Activated naive CD8-positive, alpha-beta T cell treated with anti-CD3 and anti-CD28 coated beads, Interleukin-2, amount 50 U/mL, for 16 hours (primary cell): ENCODE measurements around the gene UQCRHL.
A peak's percentile ranks its signal among the peaks of the same experiment; 100 is the strongest.
"Not testable (repeated sequence)": the region's sequence is repeated elsewhere in the genome, so short reads cannot be mapped to it uniquely, and the experiment has no call there.

Experiments used
- DNase-seq: peaks from one replicate; pipeline ENCODE4 v3.0.0-alpha.2; 2020; ENCODE audit warnings: low read depth, low spot score

UQCRHL gene

DNA sequence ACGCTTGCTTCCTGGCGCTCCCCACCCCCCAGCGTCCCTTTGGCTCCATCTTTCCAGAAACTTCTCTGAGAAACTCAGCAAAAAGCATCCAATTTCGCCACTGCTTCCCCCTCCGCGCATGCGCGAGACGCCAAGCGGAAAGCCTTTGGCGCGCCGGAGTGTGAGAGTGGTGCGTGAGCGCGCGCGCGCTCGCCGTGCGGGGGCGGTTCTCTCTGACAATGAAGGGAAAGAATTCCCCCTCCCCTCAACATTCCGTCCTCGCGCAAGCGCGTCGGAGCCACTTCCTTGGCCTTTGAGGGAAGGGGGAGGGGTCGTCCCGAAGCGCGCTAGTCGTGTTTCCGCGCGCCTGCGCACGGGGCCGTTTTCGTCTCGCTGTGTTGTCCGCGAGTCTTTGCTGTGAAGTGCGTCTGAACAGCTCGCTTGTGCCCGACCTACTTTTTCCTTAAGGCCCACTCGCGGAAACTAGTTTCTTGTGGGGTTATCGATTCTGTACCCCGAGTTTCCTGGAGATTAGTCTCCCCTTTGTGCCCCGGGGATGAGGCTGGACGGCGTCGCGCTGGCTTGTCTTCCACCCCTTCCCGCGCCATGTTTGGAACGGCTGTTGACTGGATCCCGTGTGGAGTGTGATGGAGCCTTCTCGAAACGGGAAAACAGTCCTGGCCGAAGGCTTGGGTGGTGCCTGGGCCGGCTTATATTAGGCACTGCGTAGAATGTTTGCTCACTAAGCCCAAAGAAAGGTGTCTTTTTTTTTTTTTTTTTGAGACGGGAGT, 28.5 kb upstream of the UQCRHL start:
- DNase-seq = peak; percentile 97

DNA sequence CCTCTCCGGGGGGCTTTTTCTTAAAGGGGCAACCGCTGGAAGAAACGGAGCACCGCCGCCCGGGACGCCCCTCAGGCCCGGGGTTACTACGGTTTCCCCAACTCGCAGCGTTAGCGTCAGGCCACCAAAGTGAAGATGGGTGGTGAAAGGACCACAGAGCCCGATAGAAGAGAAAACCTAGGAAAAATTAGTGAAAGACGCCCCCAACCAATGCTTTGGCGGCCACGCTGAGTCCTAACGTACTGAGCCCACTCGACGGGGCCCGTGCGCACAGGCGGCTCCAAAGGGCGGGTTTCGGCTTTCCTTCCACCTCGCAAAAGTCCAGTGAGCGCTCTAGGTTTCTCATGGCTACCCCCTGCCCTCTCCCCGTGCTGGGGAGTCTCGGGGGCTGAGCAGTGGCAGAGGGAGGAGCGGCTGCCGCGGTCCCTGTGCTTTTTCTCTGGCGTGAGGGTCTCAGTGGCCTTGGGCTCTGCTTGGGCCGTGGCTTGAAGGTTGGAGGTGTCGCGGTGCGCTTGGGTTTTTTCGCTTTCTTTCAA, 27.8 kb upstream of the UQCRHL start:
- no peak for DNase-seq

DNA sequence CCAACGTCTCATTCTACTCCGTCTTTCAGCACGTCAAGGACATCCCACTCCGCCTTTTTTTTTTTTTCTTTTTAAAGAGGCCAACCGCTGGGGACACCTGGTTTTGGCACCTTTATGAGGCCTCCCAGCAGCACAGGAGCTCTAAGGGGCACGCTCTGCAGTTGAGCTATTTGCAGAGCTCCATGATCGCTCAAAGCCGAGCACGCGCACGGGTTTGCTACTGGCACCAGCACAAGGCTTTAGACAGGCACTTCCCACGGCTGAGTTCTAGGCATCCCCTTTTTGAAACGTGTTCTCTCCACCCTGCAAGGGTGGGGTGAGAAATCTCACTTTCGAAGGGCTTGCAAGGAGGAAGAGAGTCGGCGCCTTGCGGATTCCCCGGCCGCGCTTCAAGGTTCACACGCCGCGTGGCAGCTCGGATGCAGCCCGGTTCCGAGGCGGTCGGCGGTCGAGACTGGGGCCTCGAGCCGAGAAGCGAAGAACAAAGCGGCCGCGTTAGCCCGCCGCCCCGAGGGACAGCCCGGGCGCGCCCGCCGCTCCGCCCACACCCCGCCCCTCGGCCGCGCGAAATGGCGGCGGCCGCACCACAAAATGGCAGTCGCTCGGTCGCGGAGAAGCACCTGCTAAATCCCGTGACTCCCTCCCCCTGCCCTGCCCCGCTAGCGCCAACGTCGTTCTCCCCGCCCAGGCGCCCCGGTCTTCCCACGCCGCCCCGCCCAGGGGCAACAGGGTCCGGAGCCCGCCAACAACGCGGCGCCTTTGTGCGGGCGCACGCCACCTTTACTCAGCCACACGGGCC, 27.2 kb upstream of the UQCRHL start:
- peak; percentile 72 for DNase-seq

DNA sequence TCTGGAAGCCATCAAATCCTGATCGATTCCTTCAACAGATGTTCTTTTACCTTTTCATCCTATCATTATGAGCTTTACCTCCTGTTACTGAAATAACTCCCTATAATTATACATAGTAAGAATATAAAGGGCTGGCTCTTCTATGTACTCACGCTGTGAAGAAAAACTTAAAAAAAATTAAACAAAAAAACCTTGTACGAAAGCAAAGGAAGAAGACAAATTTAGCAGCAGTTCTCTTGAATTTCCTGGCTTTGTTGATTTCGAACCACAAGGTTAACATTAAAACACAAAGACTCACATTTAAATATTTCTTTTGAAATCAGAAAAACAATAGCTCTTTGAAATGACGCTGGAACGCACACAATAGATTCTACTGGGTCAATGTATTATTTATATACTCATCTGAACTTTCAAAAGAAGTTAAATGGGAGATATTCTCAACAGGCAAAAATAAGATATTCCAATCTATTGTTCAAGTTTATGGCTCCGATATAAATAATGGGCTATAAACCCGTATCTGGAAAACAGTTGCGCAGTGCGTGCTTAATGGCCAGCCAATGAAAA, 26.5 kb upstream of the UQCRHL start:
- DNase-seq = no peak

DNA sequence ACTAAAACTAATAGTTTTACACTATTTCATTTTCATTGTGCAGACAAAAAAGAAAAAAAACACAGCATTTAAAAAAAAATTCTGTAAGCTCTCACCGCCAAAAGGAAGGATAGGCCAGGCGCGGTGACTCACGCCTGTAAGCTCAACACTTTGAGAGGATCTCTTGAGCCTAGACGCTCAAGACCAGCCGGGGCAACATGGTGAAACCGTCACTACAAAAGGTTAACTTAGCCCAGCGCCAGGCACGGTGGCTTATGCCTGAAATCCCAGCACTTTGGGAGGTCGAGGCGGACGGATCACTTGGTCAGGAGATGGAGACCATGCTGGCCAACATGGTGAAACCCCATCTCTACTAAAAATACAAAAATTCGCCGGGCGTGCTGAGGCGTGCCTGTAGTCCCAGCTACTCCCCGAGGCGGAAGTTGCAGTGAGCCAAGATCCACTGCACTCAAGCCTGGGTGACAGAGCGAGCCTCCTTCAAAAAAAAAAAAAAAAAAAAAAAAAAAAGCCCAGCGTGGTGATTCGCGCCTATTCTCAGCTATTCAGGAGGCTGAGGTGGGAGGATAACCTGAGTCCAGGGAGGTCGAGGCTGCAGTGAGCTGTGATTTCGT, 25.7 kb upstream of the UQCRHL start:
- no peak for DNase-seq

DNA sequence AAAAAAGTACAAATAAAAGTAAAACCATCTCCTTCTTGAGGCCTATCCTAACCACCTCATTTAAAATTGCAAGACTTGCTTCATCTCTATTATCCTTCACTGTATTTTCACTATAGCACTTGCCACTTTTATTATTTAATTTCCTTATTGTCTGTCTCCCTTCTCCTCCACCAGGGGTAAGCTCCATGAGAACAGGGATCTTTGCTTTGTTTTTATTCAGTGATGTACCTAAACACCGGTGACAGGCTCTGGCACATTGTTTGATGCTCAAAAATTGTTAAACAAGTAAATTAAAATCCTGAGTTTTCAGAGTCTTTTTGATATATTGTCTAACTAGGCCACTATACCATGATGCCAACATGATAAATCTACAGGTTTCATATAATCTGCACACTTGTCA, 22.8 kb upstream of the UQCRHL start:
- DNase-seq = no peak

DNA sequence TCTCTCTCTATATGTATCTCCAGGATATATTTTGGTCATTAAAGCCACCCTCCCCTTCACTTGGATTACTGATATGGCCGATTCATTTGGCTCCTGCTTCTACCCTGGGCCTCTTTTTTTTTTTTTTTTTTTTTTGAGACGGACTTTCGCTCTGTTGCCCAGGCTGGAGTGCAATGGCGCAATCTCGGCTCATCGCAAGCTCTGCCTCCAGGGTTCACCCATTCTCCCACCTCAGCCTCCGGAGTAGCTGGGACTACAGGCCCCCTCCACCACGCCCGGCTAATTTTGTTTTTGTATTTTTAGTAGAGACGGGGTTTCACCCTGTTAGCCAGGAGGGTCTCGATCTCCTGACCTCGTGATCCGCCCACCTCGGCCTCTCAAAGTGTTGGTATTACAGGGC, 21.5 kb upstream of the UQCRHL start:
- not testable (repeated sequence) for DNase-seq

DNA sequence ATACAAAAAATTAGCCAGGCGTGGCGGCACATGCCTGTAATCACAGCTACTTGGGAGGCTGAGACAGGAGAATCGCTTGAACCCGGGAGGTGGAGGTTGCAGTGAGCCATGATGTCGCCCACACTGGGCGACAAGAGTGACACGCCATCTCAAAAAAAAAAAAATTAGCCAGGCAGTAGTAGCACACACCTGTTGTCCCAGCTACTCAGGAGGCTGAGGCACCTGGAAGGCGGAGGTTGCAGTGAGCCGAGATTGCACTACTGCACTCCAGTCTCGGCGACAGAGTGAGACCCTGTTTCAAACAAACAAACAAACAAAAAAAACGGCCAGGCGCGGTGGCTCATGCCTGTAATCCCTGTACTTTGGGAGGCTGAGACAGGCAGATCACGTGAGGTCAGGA, 20.1 kb upstream of the UQCRHL start:
- DNase-seq = not testable (repeated sequence)

DNA sequence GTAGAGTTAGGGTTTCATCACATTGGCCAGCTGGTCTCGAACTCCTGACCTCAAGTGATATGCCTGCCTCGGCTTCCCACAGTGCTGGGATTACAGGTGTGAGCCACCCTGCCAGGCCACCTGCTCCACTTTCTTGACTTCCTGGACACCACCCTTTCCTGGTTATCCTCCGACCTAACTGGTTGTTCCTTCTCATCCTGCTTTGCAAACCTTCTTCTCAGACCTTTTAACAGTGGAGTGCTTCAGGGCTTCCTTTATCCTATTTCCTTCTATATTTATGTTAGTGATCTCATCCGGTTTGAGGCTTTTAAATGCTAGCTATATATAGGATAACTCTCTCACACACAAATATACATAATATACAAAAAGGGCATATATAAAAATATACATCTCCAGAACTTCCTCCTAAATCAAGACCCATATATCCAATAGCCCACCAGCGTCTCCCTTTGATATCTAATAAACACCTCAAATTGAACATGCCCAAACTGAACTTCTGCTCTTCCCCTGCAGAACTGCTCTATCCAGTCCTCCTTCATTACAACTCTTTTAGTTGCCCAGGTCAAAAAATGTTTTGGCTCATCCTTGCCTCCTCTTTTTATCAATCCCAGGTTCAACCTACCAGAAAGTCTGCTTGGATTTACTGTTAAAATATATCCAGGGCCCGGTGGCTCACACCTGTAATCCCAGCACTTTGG, 19.5 kb upstream of the UQCRHL start:
- DNase-seq = no peak

DNA sequence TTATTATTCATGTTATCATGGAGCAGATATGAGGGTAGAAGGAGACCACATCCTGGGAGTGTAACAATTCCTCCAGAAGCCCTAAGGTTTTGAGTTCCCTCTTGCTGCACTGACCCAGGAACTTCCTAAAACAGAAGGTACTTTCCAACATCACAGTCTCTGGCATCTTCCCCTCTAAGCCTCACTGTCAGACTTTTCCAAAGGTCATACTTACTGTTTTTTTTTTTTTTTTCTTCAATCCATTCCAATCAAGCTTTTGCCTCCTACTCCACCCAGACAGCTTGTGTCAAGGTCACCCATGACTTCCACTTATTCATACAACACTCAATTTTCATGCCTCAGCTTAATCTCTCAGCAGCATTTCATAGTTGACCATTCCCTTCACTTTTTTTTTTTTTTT, 18.4 kb upstream of the UQCRHL start:
- DNase-seq = no peak

DNA sequence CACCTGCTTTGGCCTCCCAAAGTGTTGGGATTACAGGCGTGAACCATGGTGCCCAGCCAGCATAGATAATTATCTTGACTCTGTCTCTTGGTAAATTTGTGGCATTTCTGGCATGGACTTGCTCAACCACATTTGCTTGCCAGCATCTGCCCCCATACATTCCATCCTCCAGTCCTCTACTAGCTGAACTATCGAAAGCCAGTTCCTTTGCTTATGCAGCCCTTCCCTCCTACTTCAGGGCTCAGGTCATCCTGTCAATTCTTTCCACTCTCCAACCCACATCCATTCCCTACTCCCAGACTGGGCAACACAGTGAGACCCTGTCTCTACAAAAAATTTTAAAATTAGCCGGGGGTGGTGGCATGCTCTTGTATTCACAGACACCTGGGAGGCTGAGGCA, 13.0 kb upstream of the UQCRHL start:
- no peak for DNase-seq

DNA sequence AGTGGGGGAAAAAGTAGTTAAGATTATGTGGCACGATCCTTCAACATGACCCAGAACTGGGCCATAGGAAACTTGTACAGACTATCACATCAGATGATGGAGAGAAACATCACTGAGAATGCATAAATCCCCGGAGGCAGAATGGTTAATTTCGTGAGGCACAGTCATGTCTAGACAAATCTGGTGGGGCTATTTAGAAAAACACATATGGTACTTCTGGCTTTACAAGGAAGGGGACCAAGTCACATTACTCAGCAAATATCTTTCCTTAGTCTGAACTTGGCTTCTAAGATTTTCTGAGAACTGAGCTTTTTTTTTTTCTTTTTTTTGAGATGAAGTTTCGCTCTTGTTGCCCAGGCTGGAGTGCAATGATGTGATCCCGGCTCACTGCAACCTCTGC, 9.2 kb upstream of the UQCRHL start:
- no peak for DNase-seq

DNA sequence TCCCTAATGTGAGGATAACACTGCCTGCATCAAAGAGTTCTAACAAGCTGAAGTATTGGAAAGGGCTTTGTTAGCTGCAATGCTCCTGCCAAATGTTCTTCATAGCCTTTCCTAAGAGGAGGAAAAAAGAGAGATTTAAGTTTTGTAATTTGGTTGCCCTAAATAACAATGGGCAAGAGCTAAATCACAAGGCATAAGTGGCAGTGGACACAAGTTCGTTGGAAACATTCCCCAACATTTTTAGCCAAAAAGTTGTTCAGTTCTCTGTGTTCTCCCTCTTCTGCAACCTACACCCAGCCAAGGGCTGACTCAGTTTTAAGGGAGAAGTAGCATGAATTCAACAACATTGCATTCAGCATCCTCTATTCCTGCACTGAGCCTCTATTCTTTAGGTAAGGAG, 2.6 kb upstream of the UQCRHL start:
- no peak for DNase-seq

DNA sequence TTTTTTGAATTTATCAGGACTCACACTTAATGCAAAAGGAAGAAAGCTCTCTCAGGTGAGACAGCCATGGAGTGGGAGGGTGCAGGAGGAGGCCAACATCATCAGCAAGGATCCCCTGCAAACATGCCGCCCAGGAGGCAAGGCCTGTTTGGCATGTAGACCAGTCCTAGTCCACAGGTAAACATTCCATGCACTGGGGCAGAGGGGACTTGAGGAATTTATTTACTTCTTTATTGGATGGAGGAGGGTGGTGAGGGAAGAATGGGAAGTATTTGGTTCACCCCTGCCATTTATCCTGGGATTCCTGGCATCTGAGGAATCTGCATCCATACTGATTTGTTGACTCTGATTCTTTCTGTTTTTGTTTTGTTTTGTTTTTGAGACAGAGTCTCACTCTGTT, 1.5 kb upstream of the UQCRHL start:
- DNase-seq = no peak

DNA sequence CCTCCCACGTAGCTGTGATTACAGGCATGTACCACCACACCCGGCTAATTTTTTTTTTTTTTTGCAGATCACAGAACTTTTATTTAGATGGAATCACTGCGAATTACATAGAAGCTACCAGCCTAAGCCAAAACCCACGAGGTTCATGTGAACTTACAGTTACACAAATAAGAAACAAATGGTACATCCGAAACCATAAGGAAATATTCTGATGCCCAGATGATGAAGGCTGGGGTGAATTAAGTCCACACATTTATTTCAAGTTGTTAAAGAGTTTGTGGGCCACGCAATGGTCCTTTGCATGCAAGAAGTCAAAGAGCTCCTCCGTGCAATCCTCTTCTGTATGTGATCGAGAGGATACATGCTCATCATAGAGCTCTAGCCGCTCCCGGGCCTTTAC, 328 bp downstream of the UQCRHL start:
- no peak for DNase-seq

DNA sequence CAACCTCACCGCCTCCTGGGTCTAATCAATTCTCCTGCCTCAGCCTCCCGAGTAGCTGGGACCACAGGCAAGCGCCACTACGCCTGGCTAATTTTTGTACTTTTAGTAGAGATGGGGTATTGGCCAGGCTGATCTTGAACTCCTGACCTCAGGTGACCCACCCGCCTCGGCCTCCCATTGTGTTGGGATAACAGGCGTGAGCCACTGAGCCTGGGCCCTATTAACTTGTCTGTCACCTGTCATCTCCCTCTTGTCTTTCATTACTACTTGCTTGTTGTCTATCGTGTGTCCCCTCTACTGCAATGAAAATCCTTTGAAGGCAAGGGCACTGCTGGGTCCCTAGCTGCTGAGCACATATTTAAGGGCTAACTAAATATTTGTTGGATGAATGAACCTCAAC, 3.4 kb downstream of the UQCRHL start:
- DNase-seq = no peak

DNA sequence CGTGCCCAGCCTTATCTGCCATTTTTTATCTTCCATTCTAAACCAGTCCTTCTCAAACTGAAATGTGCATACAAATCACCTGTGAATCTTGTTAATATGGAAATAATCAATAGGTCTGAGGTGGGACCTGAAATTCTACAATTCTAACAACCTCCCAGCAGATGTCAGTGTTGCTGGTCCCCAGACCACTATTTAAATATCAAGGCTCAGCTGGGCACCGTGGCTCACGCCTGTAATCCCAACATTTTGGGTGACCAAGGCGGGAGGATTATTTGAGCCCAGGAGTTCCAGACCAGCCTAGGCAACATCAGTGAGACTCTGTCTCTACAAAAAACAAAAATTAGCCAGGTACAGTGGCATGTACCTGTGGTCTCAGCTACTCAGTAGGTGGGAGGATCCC, 4.1 kb downstream of the UQCRHL start:
- DNase-seq = no peak

DNA sequence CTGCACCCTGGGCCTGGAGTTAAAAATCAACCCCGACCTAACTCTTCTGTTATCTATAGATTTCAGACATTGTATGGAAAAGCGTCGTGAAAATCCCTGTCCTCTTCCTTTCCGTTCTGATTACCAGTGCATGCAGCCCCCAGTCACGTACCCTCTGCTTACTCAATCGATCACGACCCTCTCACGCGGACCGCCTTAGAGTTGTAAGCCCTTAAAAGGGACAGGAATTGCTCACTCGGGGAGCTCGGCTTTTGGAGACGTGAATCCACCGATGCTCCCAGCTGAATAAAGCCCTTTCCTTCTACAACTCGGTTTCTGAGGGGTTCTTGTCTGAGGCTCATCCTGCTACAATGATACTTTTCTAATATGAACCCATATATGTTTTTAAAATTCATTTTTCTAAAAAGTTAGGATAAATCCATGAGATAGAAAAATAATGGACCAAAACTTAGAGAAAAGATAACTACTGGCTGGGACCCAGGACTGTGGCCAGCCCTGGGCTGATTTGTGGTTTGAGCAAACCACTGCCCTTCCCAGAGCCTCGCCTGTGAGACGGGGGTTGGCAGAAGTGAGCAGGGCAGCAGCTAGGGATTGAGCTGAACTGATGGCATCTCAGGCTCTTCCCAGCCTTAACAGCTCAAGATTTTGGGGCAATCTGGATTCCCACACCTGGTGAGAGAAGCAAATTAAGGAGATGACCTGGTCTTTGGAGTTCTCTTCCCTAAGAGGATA, 5.0 kb downstream of the UQCRHL start:
- DNase-seq = no peak

DNA sequence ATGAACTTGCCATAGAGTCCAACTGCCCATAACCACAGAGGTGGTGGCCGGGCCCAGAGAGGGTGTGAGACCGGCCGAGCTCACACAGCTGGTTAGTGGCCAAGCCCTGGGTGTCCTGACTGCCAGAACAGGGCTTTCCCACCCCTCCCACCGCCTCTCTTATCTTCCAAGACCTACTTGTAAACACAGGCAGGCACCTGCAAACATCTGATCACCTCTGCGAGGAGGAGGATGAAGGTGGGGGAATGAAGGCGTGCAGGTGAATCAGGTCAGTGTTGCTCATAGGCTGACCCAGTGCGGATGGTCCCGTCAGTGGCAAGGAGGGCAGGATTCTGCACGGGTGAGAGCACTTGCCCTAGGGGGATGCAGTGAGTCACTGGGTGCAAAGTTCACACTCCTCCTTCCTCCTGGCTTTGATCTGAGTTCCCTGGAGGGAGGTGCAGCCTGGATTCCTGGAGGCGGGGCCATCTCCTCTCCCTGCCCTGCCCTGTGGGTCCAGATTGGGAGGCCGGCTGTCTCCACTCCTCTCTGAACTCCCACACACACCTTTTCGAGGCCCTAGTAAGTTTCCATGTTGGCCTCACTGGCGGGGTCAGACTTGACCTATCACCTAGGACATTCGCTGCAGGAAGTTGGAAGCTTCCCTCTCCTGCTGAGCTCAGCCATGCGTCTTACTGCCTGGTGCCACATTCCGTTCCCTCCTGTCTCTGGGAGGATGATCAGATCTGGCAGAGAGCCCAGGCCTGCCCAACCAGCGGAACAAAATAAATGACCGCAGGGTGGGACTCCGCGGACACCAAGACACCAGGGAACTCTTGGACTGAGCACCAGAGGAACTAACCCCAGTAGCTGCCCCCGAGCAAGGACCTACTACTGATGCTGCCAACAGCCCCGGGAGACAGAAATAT, 7.3 kb downstream of the UQCRHL start:
- no peak for DNase-seq
